Breast epithelium (tissue), 3 donors: Measurements from ENCODE around the gene WWC1.

ENCODE experiments used
- CTCF ChIP-seq, 3 donors: fragments of 450-650 bp; IDR thresholded peaks; one replicate each; pipeline ENCODE4 v1.5.1; 2016 to 2017; ENCODE audit warnings: antibody characterized with exemption in 3 of 3, mild to moderate bottlenecking in 3 of 3, moderate library complexity in 3 of 3
- POLR2AphosphoS5 ChIP-seq, 3 donors: sonication (generic); formaldehyde crosslinking; IDR thresholded peaks; one replicate each; pipeline ENCODE4 v1.6.1; 2017; ENCODE audit warnings: antibody characterized with exemption in 3 of 3

GRCh38 chr5:168307022-168307421 is 15.6 kb downstream of the WWC1 start:
- TF ChIP-seq CTCF (IDR thresholded peaks at IDR 0.05) (no peak), POLR2AphosphoS5 (IDR thresholded peaks at IDR 0.05) (no peak)
